K562 (cell line): ENCODE data around the gene GPX7. TPM values are rescaled to one million over a fixed set of nuclear protein-coding genes. Genes with fewer than 3 reads are reported as not detected.

Source experiments
- ATAC-seq: fragments of 200-7000 bp; cut with Tn5 transposase; 3 replicates; pipeline ENCODE4 v1.9.1; 2020; ENCODE audit warnings: moderate library complexity
- BruUV-seq: library from RNA; stranded (reverse); fragments of 400-500 nt; replicated peaks from 2 replicates; lab custom pipeline; 2021; lab: Mats Ljungman, UMichigan
- CTCF ChIA-PET: fragments of 300-600 bp; formaldehyde crosslinking; extraction: SDS; loops from one replicate; lab custom pipeline; 2021; ENCODE audit warnings: low intra/inter-chr PET ratio; lab: Yijun Ruan, JAX
- POLR2A ChIA-PET: fragments of 300-600, 350-650 bp; sonication (Branson Sonifier 250); formaldehyde crosslinking; extraction: SDS; loops from one replicate; lab custom pipeline; 2021; ENCODE audit warnings: antibody characterized with exemption, inconsistent platforms; lab: Yijun Ruan, JAX
- DNase-seq, 4 experiments: peaks; one replicate each; pipeline versions ENCODE4 v3.0.0 to v3.0.0-alpha.2; 2011 to 2018; ENCODE audit warnings: low spot score in 3 of 4, mixed read lengths in 3 of 4; ENCODE audit errors: extremely low read depth in 1 of 4
- FAIRE-seq: peaks from 2 replicates; lab custom pipeline; 2011; peaks lifted over from hg19 to GRCh38; lab: Jason Lieb, UNC
- H2AFZ ChIP-seq: 2 replicates; pipeline ENCODE4 v1.6.0; 2011; ENCODE audit warnings: low read depth, low read length, control low read depth, inconsistent platforms
- H3K27ac ChIP-seq: fragments of 200-600 bp; 3 replicates; pipeline ENCODE4 v1.8.0; 2011; ENCODE audit warnings: low read depth, mild to moderate bottlenecking, control low read depth, inconsistent platforms, low read length, moderate library complexity, mixed read lengths; ENCODE audit errors: extremely low read depth
- H3K27me3 ChIP-seq, 2 experiments: fragments of 300-600 bp in 1 of 2; 2 replicates in 1 of 2; 3 replicates in 1 of 2; pipeline versions ENCODE4 v1.6.0 to v1.8.0; 2011; ENCODE audit warnings: inconsistent platforms in 2 of 2, low read length in 2 of 2, mild to moderate bottlenecking in 1 of 2, mixed read lengths in 1 of 2, moderate library complexity in 1 of 2; ENCODE audit not compliant: control insufficient read depth in 2 of 2, insufficient read depth in 2 of 2
- H3K36me3 ChIP-seq: fragments of 300-600 bp; 3 replicates; pipeline ENCODE4 v1.8.0; 2011; ENCODE audit warnings: mild to moderate bottlenecking, low read length, inconsistent platforms; ENCODE audit not compliant: control insufficient read depth, insufficient read depth
- H3K4me1 ChIP-seq, 2 experiments: fragments of 200-600 bp in 1 of 2; replicated peaks in 1 of 2; 2 replicates in 1 of 2; 3 replicates in 1 of 2; pipeline versions ENCODE4 v1.5.1 to v1.8.0; 2011; ENCODE audit warnings: inconsistent platforms in 2 of 2, low read length in 2 of 2, mild to moderate bottlenecking in 1 of 2, mixed read lengths in 1 of 2, moderate library complexity in 1 of 2; ENCODE audit not compliant: control insufficient read depth in 2 of 2, insufficient read depth in 2 of 2
- H3K4me2 ChIP-seq: 2 replicates; pipeline ENCODE4 v1.6.1; 2011; ENCODE audit warnings: low read length, control low read depth, inconsistent platforms, mixed read lengths; ENCODE audit not compliant: insufficient read depth
- H3K4me3 ChIP-seq: fragments of 200-600 bp; sonication (generic), shearing (Covaris generic); 2 replicates; pipeline ENCODE4 v1.5.1; 2016; ENCODE audit warnings: control low read depth, inconsistent platforms
- H3K79me2 ChIP-seq: fragments of 200-600 bp; 3 replicates; pipeline ENCODE4 v1.8.0; 2011; ENCODE audit warnings: low read length, inconsistent platforms; ENCODE audit not compliant: control insufficient read depth, insufficient read depth
- H3K9ac ChIP-seq, 2 experiments: 2 replicates each; pipeline versions ENCODE4 v1.6.0 to v1.6.1; 2011; ENCODE audit warnings: low read depth in 2 of 2, low read length in 2 of 2, control low read depth in 1 of 2, inconsistent platforms in 1 of 2, mild to moderate bottlenecking in 1 of 2, mixed read lengths in 1 of 2; ENCODE audit not compliant: insufficient read depth in 1 of 2
- H3K9me1 ChIP-seq: one replicate; pipeline ENCODE4 v1.6.0; 2011; ENCODE audit warnings: inconsistent platforms, mild to moderate bottlenecking, low read length, moderate library complexity; ENCODE audit not compliant: control insufficient read depth, insufficient read depth
- H3K9me3 ChIP-seq: replicated peaks from 2 replicates; pipeline ENCODE4 v1.5.1; 2011; ENCODE audit warnings: low read depth, low read length, inconsistent platforms; ENCODE audit not compliant: control insufficient read depth, insufficient read depth
- H4K20me1 ChIP-seq: replicated peaks from 2 replicates; pipeline ENCODE4 v1.6.1; 2011; ENCODE audit warnings: low read length, inconsistent platforms, mixed read lengths; ENCODE audit not compliant: control insufficient read depth, insufficient read depth
- ATF3 ChIP-seq, 2 experiments: fragments of 450-650 bp in 1 of 2; sonication (generic) in 1 of 2; formaldehyde crosslinking in 1 of 2; IDR thresholded peaks in 1 of 2; conservative IDR thresholded peaks in 1 of 2; 2 replicates each; pipeline versions ENCODE4 v1.6.1 to v1.8.1; 2016 to 2023; ENCODE audit warnings: mild to moderate bottlenecking in 2 of 2, moderate library complexity in 2 of 2, inconsistent platforms in 1 of 2, missing genetic modification reagents in 1 of 2
- WGBS: fragments of 100-300 bp; shearing (Covaris generic); methylation state at CpG from one replicate; pipeline ENCODE4 v1.1.6; 2016; ENCODE audit warnings: low coverage, mixed read lengths; ENCODE audit not compliant: insufficient coverage; ENCODE audit errors: missing lambda C conversion rate; 5-methylcytosine and 5-hydroxymethylcytosine counted together
- in situ Hi-C: fragments of 300-500 bp; cut with MboI; formaldehyde crosslinking; loops from 4 replicates; pipeline ENCODE4 v1.15.0; 2018; ENCODE audit warnings: inconsistent platforms, mixed read lengths
- intact Hi-C: fragments of 100-400 bp; cut with micrococcal nuclease; formaldehyde crosslinking; loops from 2 replicates; pipeline ENCODE4 v1.14.2; 2022
- polyA plus RNA-seq, 8 experiments: library from polyadenylated mRNA; depleted of rRNA in 4 of 8; stranded (reverse) in 5 of 8; unstranded in 3 of 8; fragments of >200 nt; fragmentation: Nextera tagmentation in 2 of 8; fragmentation: Illumina TruSeq in 1 of 8; extraction: Ambion mirVana in 2 of 8; extraction: Trizol in 1 of 8; gene quantifications; 2 replicates each; pipeline versions ENCODE4 v1.2.1 to v1.2.3, GENCODE V29; 2011 to 2014; ENCODE audit warnings: inconsistent platforms in 1 of 8, missing spikeins in 1 of 8
- total RNA-seq, 7 experiments: library from RNA; depleted of rRNA in 6 of 7; stranded (reverse); fragments of >200 nt in 6 of 7; fragmentation: Illumina TruSeq in 2 of 7; extraction: Trizol in 2 of 7; gene quantifications; 2 replicates each; pipeline versions ENCODE4 v1.2.1 to v1.2.3, GENCODE V29; 2011 to 2021; ENCODE audit warnings: low replicate concordance in 1 of 7
- TF ChIP-seq, protein P1 (sequence below), 2 experiments: fragments of 200-800 bp in 1 of 2; sonication (Bioruptor generic) in 1 of 2; sonication (generic) in 1 of 2; formaldehyde crosslinking in 1 of 2; IDR thresholded peaks in 1 of 2; conservative IDR thresholded peaks in 1 of 2; 2 replicates each; pipeline versions ENCODE4 v1.5.0 to v1.6.1; 2016 to 2020; ENCODE audit warnings: missing compliant biosample characterization in 1 of 2, missing genetic modification characterization in 1 of 2, missing genetic modification reagents in 1 of 2

Gene GPX7
- total and polyA plus RNA-seq, 9 of the 15 experiments (the other 6 are each of a cell fraction or from before 2014, with no cell fraction given): 0.08 TPM; not detected in 8

GRCh38 chr1:52572387-52572786, 29.8 kb upstream of the GPX7 start:
- FAIRE-seq: no peak
- 73% methylated on average over 4 of the region's 4 CpGs for WGBS
- Histone ChIP-seq H3K36me3 (no peaks in the 10 kb centered on the region), H3K4me3 (no peak overlapping the region), H4K20me1 (no peaks in the 10 kb centered on the region), H3K9me3 (no peaks in the 10 kb centered on the region), H3K9me1 (no peaks in the 10 kb centered on the region), H3K27ac (no peak overlapping the region), H3K4me1 (peaks cover 5% of the 10 kb centered on the region in 2 experiments; a peak in 1 of 5 replicates), H2AFZ (peak overlapping the region; percentile 21; the same call in 1 of the 2 replicates), H3K27me3 (no peaks in the 10 kb centered on the region), H3K4me2 (no peak overlapping the region), H3K9ac (no peak overlapping the region), H3K79me2 (no peaks in the 10 kb centered on the region)
- TF ChIP-seq, protein P1, sequence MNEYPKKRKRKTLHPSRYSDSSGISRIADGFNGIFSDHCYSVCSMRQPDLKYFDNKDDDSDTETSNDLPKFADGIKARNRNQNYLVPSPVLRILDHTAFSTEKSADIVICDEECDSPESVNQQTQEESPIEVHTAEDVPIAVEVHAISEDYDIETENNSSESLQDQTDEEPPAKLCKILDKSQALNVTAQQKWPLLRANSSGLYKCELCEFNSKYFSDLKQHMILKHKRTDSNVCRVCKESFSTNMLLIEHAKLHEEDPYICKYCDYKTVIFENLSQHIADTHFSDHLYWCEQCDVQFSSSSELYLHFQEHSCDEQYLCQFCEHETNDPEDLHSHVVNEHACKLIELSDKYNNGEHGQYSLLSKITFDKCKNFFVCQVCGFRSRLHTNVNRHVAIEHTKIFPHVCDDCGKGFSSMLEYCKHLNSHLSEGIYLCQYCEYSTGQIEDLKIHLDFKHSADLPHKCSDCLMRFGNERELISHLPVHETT (CRISPR knock-in tag; conservative IDR thresholded peaks at IDR 0.05 in 1 of 2, IDR thresholded peaks at IDR 0.05 in 1 of 2): no peak
- TF ChIP-seq ATF3 (IDR thresholded peaks at IDR 0.05) (peak; percentile 18; the same call in 1 of the 2 replicates), ATF3 (CRISPR knock-in tag; conservative IDR thresholded peaks at IDR 0.05) (no peak)
- DNase-seq: no peak
- CTCF ChIA-PET: no interaction called here
- no peak for ATAC-seq
- in situ Hi-C loops (no loop called here), intact Hi-C loops (no loop called here)
- no TSS peak for BruUV-seq
- POLR2A ChIA-PET: interaction anchor here (0.5 kb wide), 1 partner anchor 405 kb away, joined by 4 read pairs; no protein-coding TSS in a partner anchor
